NCI-H774 (cell line): ENCODE data around the gene RALY.
"Not testable (repeated sequence)": the region's sequence is repeated elsewhere in the genome, so short reads cannot be mapped to it uniquely, and the experiment has no call there.

Experiments used
- DNase-seq: peaks from one replicate; lab custom pipeline; 2025; lab: John Stamatoyannopoulos, UW

RALY gene

DNA sequence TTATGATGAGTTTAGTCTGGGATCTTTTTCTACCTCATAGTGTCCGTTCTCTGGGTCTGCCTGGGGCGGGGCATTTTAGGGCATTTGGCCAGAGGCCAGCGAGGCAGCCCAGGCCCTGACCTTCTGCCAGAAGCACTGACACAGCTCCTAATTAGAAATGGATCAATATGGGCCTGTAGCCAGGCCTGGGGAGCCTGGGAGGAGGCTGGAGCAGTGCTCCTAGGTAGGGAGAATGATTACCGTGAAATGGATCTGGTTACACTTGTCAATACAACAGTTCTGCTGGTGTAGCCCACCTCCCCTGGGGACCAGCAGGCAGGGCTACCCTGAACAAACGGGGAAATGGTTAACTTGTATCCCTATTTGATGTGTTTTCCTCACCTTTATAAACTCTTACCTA, 23.0 kb downstream of the RALY start:
- DNase-seq: no peak

DNA sequence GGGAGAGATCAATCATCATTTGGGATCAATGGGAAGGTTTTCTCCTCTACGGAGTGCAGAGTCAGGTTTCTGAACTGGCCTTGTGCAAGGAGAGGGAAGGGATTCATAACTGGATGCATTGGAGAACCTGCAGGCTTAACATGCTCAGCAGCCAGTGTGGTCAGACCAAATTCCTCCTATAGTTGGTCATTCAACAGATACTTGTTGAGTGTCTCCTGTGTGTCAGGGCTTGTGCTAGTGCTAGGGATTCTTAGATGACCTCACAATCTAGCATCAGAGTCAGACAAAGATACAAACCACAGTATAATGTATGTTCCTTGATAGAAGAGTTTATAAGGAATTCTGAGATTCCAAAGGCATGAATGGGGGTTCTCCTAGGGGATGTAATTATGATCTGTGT, 23.9 kb downstream of the RALY start:
- DNase-seq: no peak

DNA sequence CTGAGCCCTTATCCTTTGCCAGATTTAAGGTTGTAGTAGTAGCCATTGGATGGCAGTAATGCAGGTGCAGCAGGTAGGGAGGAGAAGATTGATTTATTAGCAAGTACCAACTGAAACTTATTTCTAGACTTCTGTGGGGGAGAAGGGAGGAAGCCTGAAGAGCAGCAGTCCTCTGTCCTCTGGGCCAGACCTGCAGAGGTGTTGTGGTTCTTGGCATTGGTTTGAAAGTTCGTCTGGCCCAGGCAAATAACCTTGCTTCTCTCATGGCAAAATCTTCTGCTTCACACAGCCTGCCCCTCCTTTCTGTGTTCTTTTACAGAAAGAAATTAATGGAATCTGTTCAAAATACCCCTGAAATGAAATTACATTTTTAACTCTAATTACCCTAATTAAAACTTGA, 24.5 kb downstream of the RALY start:
- DNase-seq: no peak

DNA sequence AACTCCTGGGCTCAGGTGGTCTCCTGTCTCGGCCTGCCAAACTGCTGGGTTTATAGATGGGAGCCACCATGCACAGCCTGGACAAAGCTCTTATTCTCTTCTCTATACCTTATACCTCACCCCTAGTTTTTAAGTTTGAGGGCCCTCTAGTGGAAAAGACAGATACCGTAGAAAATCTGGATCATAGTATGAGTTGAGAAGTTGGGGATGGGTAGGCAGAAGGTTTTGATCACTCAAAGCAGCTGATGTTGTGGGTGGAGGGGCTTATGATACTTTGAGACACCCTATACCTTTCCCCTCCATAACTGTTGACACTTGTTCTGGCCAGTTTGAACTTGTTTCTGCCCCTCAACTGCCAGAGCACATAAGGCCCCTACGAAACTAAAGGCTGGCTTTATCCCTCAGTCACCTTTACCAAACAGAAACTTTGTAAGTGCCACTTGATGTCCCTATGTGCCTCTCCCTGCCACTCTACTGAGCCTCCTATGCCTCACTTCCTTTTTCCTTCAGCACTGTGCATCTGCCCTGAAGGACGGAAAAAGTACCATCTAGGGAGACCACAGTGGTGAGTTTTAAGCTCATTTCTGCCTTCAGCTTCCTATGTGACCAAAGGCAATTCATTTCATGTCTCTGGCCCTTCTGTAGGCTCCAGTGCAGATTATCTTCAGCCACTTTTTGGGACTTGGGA, 28.6 kb downstream of the RALY start:
- no peak for DNase-seq

DNA sequence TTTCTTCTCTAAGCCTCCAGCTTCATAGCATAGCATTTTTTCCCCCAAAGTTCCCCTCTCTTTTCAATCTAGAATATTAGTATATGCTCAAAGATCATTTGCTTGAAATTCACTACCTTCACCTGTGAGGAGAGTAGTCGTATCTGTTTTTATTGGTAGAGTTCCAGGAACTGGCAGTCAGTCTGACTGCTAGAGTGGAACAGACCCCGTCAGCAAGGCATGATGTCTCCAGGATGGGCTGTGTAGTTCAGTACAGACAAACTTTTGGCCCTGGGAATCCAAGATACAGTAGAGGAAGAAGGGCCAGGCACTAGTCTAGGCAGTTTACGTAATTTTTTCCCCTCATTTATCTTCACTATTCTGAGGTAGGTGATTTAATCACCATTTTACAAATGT, 29.1 kb downstream of the RALY start:
- DNase-seq: no peak

DNA sequence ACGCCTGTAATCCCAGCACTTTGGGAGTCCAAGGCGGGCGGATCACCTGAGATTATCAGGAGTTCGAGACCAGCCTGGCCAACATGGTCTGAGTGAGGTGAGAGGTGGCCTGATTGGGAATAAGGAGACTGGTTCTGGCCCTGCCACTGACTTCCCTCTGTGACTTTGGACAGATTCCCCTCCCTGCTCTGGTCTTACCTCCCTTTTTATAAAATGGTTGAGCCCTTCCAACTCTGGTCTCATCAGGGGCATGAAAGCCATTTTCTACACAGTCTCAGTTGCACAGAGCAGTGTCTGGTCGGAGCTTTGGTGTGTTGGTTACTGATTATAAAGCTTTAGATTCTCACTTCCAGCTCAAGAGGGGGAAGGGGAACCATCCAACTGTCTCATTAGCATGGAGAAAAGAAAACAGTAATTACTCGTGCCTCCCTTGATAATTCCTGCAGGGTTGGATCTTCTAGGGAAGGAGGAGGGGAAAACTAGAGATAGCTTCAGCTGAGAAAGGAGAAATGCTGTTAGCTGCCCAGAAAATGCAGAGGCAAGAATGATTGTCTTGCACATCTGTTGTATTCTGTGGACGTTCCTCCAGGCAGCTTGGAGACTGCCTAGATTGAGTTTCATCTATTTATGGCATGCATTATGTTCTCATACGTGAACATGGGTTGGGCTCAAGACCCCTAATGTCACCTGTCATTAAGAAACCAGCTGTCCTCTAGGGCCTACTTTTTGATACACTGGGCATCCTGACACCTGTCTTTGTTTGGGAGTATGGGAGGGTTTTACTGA, 30.4 kb downstream of the RALY start:
- no peak for DNase-seq

DNA sequence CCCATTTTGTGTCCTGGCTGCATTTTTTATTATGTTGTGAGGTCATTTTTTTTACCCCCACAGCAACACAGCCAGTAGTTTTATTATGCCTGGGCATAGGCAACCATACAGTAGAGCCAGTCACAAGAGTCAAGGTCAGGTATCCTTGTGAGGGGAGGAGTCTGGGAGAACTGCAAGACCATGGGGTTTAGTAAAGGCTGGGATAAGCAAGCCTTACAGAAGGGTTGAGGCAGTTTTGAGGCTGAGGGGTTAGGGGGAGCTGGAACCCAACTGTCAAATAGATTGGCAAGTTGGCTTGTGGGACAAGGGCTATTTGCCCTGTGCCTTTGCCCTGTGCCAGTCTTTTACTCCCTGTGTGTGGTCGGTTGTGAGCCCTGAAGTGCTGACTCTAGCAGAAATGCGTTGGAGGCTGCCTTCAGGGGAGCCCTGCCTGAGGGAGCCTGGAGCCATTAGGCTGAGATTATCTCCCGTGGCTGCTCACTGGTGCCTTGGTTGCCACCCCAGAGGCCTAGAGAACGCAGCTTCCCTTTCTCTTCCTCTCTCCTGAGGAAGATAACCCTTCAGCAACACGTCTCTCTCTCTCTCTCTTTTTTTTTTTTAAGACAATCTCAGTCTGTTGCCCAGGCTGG, 31.1 kb downstream of the RALY start:
- no peak for DNase-seq

DNA sequence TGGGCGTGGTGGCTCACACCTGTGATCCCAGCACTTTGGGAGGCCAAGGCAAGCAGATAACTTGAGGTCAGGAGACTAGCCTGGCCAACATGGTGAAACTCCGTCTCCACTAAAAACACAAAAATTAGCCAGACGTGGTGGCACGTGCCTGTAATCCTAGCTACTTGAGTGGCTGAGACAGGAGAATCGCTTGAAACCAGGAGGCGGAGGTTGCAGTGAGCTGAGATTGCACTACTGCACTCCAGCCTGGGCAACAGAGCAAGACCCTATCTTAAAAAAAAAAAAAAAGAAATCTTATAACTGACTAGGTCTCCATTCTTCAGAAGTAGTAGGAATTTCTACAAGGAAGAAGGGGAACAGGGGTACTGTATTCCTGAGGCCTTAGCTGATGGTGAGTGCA, 34.3 kb downstream of the RALY start:
- DNase-seq: not testable (repeated sequence)

DNA sequence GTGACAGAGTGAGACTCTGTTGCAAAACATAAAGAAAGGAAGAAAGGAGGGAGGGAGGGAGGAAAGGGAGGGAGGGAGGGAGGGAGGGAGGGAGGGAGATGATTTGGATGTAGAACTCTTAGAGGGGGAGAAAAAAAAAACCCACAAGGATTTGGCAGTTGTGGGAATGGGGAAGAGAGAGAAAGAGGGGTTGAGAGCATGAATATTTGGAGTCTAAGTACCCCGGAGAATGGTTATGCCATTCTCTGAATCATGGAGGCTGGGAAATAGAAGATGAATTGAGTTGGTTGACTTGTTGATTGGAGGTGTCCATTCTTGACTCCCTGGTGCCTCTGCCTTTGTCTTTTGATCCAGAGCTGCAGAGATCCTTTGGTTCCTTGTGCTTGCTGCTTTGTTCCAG, 35.7 kb downstream of the RALY start:
- no peak for DNase-seq

DNA sequence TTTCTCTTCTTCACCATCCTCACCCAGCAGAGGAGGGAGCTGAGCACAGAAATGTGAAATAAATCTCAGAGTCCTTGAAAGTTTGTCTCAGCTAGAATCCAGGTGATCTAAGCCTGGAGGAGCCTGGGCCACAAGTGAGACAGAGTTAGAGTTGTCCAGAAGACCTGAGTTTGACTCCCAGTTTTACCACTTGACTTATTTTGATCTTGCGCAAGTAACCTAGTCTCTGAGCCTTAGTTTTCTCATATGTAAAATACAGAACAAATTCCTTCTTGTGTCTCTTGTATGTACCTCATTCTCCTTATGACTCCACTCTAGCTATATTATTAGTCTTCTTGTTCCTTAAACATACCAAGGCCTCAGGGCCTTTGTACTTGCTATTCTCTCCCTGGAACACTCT, 36.7 kb downstream of the RALY start:
- DNase-seq: no peak

DNA sequence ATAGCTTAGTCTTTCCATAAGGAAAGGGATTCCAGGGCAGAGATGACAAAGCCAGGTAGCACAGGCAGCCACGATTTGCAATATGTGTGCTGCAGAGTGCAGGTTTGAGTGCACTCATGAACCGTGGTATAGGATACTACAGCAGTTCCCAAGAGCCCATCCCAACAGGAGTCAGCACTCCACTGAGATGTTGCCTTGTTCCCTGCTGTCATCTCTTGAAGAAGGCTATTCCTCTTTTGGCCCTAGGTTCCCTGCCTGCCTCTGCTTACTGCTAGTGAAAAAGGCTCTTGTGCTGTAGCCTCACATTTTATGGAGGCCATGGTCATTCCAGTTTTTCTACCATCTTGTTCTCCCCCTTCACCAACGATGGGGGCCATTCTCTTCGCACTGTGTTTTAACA, 40.2 kb downstream of the RALY start:
- no peak for DNase-seq

DNA sequence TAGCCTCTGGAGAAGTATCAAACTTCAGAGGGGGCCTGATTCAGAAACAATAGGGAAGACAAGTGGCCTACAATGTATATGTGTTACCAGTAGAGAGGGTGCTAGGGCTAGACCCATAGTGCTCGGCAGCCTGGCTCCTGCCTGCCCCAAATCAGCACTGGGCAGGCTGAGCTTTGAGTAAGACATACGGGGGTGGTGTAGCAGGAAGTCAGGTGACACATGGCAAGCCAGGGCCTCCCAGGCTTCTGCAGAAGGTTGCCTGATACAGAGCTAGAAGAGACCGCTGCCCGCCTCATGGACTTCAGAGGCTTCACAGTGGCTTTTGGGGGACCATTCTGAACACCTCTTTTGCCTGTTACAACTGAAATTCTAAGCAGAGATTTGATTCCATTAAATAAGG, 43.4 kb downstream of the RALY start:
- DNase-seq: no peak

DNA sequence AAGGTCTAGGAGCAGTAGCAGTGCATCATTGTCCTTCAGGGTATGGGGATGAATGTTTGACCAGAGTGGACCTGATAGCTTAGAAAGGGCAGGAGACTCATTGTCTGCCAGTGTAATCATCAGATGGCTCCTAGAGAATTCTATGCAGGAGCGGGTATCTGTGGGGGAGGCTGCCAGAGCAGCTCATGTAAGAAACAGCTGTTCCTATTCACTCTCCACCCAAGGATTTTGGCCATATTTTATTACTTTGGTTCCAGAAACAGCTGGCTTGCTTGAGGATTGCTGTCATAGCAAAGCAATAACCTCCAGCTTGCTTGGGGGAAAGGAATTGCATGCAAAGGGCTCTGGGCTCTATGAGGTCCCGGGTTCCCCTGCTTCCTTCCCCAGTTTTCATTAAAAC, 44.1 kb downstream of the RALY start:
- no peak for DNase-seq

DNA sequence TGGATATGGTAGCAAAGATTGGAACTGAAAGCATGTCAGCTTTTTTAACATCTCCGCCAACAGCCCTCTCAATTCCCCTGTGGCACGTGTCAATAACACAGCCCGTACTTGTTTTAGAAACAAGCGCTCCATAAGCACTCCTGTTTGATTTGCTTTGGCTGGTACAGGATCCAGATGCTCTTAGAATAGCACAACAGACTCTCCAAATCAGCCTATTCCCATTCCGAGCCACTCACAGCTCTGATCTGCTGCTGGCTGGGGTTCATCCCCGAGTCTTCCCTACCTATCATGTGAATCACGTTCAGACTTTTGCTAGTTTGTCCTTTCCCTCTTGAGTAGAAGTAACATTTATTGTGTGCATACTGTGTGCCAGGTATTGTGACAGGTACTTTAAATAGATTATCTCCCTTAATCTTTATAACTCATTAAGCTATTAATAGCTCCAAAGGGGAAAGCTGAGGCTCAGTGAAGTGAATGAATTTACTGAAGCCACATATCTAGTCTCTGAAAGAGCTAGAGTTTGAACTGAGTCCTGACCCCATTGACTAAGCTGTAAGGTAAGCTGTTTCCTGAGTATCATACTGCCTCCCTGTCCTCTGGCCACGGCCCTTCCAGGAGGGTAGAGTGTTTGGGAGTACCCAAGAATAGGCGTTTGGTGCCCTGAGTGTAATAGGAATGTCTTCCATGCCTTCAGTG, 46.7 kb downstream of the RALY start:
- no peak for DNase-seq

DNA sequence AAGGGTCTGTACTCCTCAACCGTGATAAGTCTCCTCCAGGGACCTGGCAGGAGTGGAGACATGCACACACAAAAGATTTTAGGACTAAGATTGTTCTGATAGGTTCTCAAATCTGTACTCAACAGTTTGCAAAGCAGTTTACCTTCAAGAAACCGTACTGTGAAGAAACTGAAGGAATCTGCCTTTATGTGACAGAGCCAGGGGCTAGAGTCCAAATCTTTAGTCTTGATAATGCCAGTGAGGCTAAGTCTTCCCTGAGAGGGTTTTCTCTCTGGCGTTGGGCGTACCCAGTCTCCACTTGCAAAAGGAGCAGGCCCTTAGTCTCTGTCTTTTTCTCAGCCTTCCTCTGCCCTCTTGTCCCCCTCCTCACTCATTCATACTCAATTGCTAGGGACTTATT, 47.5 kb downstream of the RALY start:
- DNase-seq: no peak

DNA sequence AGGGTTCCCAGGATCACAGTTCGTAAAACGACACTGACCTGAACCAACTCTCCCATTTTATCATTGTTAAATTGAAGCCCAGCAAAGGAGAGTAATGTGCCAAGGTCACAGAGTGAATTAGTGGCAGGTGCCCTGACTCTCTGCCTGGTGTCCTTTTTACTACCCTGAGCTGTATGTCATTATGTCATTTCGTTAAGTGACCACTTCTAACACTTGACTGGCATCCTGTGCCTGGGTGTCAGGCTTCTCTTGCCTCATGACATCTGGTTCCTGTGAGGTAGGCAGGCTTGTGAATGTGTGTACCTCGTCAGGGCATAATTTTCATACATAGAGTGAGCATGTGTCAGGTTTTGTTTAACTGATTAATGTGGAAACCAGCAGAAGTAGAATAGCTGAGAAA, 48.6 kb downstream of the RALY start:
- peak; percentile 80 for DNase-seq

DNA sequence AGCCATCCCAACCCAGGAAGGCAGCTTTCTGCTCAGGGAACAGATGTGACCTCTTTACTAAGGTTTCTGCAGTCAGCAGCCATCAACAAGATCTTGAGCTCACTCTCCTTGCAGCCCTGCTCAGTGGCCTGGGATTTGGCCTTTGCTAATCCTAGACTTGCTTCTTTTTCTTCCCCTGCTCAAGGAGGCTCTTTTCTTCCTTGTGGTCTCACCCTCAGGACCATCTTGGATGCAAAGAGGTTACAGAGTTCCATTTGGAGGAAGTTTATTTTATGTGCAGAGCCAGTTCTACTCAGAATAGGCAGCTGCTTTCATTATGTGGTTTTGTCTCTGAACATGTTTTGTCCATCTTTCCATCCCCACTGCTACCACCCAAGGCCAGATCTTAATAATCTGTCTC, 49.3 kb downstream of the RALY start:
- no peak for DNase-seq

DNA sequence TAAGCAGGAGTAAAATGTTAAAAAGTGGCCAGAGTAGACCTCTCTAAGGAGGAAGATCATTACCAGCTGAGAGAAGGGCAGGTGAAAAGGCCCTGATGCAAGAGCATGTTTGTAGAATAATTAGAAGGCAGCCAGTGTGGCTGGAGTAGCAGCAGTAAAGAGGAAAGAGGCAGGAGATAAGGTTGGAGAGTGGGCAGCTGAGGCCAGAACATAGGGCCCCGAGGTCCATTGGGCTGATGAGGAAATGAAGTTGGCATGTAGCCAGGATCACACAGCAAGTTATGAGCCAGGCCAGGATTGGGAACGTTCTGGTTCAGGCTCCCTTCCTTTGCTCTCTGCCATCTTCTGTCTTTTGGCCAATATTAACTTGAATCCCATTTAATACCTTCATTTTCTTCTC, 51.6 kb downstream of the RALY start:
- peak; percentile 19 for DNase-seq

DNA sequence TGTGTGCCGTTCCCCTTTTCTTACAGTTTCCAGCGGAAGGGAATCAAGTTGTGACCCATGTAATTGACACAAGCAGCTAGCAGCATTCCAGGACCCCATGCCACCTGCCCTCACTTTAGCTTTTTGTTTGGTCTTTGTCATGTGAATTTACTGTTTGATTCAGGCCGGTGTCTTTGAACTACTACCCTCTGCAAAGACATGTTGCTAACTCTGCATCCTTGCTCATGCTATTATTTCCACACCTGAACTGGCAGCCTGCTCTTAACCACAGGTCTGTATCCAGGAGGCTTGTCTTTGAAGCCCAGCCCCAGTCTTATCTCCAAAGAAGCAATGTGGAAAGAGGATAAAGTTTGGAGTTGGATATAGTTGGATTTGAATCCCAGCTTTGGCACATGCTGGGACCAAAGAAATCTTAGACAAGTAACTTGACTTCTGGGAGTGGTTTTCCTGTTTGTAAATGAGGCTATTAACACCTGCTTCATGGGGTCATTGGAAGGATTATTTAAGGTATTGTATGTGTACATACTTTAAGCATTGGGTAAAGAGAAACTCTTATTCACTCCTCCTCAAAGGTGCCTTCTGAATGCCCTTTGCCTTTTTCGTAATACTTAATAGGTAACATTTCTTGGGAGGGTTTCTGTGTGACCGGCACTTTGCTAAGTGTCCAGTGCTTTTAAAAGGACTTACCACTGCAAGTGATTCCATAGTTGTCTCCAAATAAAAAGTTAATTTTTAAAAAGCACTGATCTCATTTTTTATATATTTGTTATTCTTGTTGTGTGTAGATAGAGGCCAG, 52.4 kb downstream of the RALY start:
- DNase-seq: no peak

DNA sequence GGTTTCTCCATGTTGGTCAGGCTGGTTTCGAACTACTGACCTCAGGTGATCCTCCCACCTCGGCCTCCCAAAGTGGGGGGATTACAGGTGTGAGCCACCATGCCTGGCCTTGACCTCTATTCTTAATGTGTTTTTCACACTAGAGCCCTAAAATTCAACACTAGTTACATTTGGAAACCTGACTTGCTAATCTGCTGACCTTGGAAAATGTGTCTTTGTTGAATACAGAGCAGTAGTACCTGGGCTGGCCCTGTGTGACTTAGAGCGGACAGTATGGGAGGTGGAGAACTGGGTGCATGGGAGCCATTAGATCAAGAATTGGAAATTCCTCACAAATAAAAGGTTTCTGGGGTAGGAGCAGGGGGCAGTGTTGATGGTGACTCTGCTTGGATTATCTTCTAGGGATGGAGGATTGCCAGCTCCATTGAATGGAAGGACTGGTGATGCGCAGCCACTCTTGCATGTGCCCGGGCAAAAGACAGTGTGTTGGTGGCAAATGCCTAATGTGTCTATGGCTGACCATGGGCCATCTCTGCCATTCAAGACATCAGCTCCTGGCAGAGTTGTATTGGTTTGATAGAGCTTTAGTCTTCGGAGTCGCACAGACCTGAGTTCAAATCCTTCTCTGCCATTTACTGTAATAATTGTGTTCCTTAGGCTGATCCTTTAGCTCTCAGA, 53.4 kb downstream of the RALY start:
- DNase-seq: no peak

DNA sequence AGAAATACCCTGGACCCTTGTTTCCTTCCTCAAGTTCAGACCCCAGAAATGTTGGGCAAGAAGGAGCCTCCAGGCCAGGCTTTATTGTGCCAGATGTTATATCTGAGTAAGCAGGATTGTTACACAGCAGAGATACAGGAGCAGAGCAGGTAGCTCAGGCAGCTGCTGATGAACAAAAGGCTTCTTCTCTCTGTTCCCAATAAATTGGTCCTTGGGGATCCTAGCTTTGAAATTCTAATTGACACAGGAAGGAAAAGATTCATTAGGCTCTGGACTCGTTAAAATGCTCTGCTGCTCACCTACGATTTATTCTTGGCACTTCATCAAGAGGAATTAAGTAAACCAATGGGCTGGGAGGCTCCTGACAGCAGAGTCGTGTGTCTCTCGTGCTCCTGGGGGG, 54.2 kb downstream of the RALY start:
- no peak for DNase-seq
